ENCODE data around the gene KHDC4. TPM values are rescaled to one million over a fixed set of nuclear protein-coding genes. Genes with fewer than 3 reads are reported as not detected.

Gene KHDC4
- total and polyA plus RNA-seq, 2 of the 4 experiments (the other 2 are of a cell fraction) = 28.0 to 29.9 TPM

DNA sequence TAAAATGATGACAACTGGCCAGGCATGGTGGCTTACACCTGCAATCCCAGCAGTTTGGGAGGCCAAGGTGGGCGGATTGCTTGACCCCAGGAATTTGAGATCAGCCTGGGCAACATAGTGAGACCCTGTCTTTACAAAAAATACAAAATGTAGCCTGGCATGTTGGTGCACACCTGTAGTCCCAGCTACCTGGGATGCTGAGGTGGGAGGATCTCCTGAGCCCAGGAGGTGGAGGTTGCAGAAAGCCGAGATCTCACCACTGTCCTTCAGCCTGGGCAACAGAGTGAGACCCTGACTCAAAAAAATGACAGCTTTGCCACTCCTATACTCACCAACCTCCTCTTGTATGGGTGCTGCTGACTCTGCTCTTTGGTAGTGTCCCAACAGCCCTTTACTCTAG lies 56.3 kb downstream of the KHDC4 start:
- Histone ChIP-seq H4K91ac (ENCODE audit: insufficient read depth, low read depth, low read length) (no peak overlapping the region), H4K8ac (ENCODE audit: low read depth in 2 of 2, low read length in 2 of 2) (no peak overlapping the region), H3K4me1 (ENCODE audit: control insufficient read depth, insufficient read depth, low read length) (0 out of 2 replicates have a peak, but pooled peaks cover 2% of the 10 kb centered on the region), H3K4ac (ENCODE audit: low read depth, low read length) (no peak overlapping the region), H2BK20ac (ENCODE audit: low read depth, low read length) (no peak overlapping the region), H2AFZ (replicated peaks; ENCODE audit: low read length, poor library complexity) (no peak overlapping the region), H3K4me3 (ENCODE audit: insufficient read depth, low read depth, low read length) (no peak overlapping the region), H3K14ac (replicated peaks; ENCODE audit: low read depth, low read length) (no peak overlapping the region), H3K23ac (ENCODE audit: low read depth, low read length) (no peak overlapping the region), H3K27ac (ENCODE audit: insufficient read depth, low read length) (no peak overlapping the region), H3K9me1 (ENCODE audit: insufficient read depth, low read length) (no peaks in the 10 kb centered on the region), H2AK5ac (ENCODE audit: low read depth, low read length) (no peak overlapping the region), H3K79me1 (ENCODE audit: low read depth in 1 of 2, low read length in 2 of 2) (peaks cover 3 to 14% of the 10 kb centered on the region in 2 experiments), H2AK9ac (replicated peaks; ENCODE audit: low read depth, low read length, poor library complexity) (no peak overlapping the region), H4K20me1 (ENCODE audit: insufficient read depth, low read length) (no peaks in the 10 kb centered on the region), H3K18ac (ENCODE audit: low read depth, low read length) (no peak overlapping the region), H4K5ac (ENCODE audit: low read depth, low read length) (no peak overlapping the region), H3K9me3 (ENCODE audit: control insufficient read depth, insufficient read depth, low read length) (no peaks in the 10 kb centered on the region), H3K56ac (ENCODE audit: extremely low read depth, insufficient read depth, low read length) (no peak overlapping the region), H3K36me3 (ENCODE audit: control insufficient read depth, insufficient read depth, low read length) (peaks cover 15% of the 10 kb centered on the region), H2BK15ac (ENCODE audit: low read depth, low read length) (no peak overlapping the region), H2BK5ac (ENCODE audit: low read depth, low read length, poor library complexity, severe bottlenecking) (no peak overlapping the region), H3K4me2 (ENCODE audit: low read depth, low read length) (no peak overlapping the region), H3K9ac (ENCODE audit: low read depth, low read length) (no peak overlapping the region), H3K27me3 (ENCODE audit: control insufficient read depth, insufficient read depth, low read length) (no peaks in the 10 kb centered on the region), H2BK120ac (ENCODE audit: low read depth, low read length) (no peak overlapping the region)
- TF ChIP-seq RAD21 (IDR thresholded peaks at IDR 0.05; ENCODE audit: low read length) (no peak), FOS (IDR thresholded peaks at IDR 0.05; ENCODE audit: low read depth, low read length) (no peak), RFX5 (IDR thresholded peaks at IDR 0.05; ENCODE audit: low read depth, low read length) (no peak), MXI1 (IDR thresholded peaks at IDR 0.05; ENCODE audit: borderline replicate concordance, low read depth, low read length) (no peak), BHLHE40 (IDR thresholded peaks at IDR 0.05; ENCODE audit: low read depth, low read length) (no peak), MAFK (IDR thresholded peaks at IDR 0.05; ENCODE audit: low read depth, low read length) (no peak), CHD1 (IDR thresholded peaks at IDR 0.05; ENCODE audit: low read depth, low read length) (no peak), SMC3 (IDR thresholded peaks at IDR 0.05; ENCODE audit: low read depth, low read length) (no peak), CEBPB (IDR thresholded peaks at IDR 0.05; ENCODE audit: low read depth, low read length) (no peak), MAZ (IDR thresholded peaks at IDR 0.05; ENCODE audit: borderline replicate concordance, low read depth, low read length) (no peak), POLR2A (IDR thresholded peaks at IDR 0.05; ENCODE audit: low read depth, low read length) (no peak), NFE2L2 (IDR thresholded peaks at IDR 0.05; ENCODE audit: low read depth, low read length) (no peak), USF2 (IDR thresholded peaks at IDR 0.05; ENCODE audit: low read depth, low read length) (no peak), RCOR1 (IDR thresholded peaks at IDR 0.05; ENCODE audit: insufficient replicate concordance, low read length) (no peak)
- TF ChIP-seq, protein P1, sequence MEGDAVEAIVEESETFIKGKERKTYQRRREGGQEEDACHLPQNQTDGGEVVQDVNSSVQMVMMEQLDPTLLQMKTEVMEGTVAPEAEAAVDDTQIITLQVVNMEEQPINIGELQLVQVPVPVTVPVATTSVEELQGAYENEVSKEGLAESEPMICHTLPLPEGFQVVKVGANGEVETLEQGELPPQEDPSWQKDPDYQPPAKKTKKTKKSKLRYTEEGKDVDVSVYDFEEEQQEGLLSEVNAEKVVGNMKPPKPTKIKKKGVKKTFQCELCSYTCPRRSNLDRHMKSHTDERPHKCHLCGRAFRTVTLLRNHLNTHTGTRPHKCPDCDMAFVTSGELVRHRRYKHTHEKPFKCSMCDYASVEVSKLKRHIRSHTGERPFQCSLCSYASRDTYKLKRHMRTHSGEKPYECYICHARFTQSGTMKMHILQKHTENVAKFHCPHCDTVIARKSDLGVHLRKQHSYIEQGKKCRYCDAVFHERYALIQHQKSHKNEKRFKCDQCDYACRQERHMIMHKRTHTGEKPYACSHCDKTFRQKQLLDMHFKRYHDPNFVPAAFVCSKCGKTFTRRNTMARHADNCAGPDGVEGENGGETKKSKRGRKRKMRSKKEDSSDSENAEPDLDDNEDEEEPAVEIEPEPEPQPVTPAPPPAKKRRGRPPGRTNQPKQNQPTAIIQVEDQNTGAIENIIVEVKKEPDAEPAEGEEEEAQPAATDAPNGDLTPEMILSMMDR (conservative IDR thresholded peaks at IDR 0.05; ENCODE audit: low read depth, low read length) = no peak
- TF ChIP-seq, protein P2, sequence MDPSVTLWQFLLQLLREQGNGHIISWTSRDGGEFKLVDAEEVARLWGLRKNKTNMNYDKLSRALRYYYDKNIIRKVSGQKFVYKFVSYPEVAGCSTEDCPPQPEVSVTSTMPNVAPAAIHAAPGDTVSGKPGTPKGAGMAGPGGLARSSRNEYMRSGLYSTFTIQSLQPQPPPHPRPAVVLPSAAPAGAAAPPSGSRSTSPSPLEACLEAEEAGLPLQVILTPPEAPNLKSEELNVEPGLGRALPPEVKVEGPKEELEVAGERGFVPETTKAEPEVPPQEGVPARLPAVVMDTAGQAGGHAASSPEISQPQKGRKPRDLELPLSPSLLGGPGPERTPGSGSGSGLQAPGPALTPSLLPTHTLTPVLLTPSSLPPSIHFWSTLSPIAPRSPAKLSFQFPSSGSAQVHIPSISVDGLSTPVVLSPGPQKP (IDR thresholded peaks at IDR 0.05; ENCODE audit: borderline replicate concordance, low read depth, low read length) = no peak
- CTCF ChIA-PET = no interaction called here
- intact Hi-C loops (cut with micrococcal nuclease) (no loop called here), dilution Hi-C loops (cut with HindIII; ENCODE audit: low sequenced_read_pairs, unreplicated experiment) (no loop called here), in situ Hi-C loops (cut with MboI; ENCODE audit: low sequenced_read_pairs) (no loop called here)
- POLR2A ChIA-PET (ENCODE audit: unreplicated experiment) = no interaction called here
- WGBS, 2 experiments (ENCODE audit: extremely low coverage in 2 of 2, insufficient read length in 1 of 2) = no CpG with 5 or more reads among the region's 2 CpGs
- DNase-seq (no peak), ATAC-seq (ENCODE audit: low read depth) (no peak)
- no TSS peak for BruUV-seq (replicated peaks)

All from IMR-90 (cell line).